Measurements from ENCODE around the gene CDKN1B. TPM values are rescaled to one million over a fixed set of nuclear protein-coding genes. Genes with fewer than 3 reads are reported as not detected.
A peak's percentile ranks its signal among the peaks of the same experiment; 100 is the strongest.

Gene CDKN1B
- total RNA-seq, 2 donors from 2014 or later, result 73.5 to 110 TPM

- intact Hi-C loops (cut with DNase I), result loop anchor here (5.0 kb wide), 1 partner anchor 155 kb away; the partner anchor contains the start of gene DUSP16
- peaks cover 6% of the 10 kb centered on the region for H3K4me1 ChIP-seq (replicated peaks)
- H3K4me3 ChIP-seq, result peak overlapping the region; percentile 92 to 94
- no peak for DNase-seq (ENCODE audit: low spot score)
- no peaks in the 10 kb centered on the region for H3K9me3 ChIP-seq
- no peak for TF ChIP-seq CTCF (IDR thresholded peaks at IDR 0.05)
- TF ChIP-seq POLR2A (IDR thresholded peaks at IDR 0.05), result no peak
- no peak for TF ChIP-seq POLR2AphosphoS5 (IDR thresholded peaks at IDR 0.05)
- under 1% methylated on average over 62 of the region's 62 CpGs for WGBS
- peak overlapping the region; percentile 100 for H3K27ac ChIP-seq
- no peaks in the 10 kb centered on the region for H3K27me3 ChIP-seq (replicated peaks; ENCODE audit: insufficient read depth)
- no peaks in the 10 kb centered on the region for H3K36me3 ChIP-seq
These were observed 615 bp downstream of the CDKN1B start for GRCh38 chr12:12717586-12718380.

GRCh38 chr12:12718381-12718759 lies 1.2 kb downstream of the CDKN1B start:
- intact Hi-C loops (cut with DNase I), result loop anchor here (5.0 kb wide), 1 partner anchor 156 kb away; the partner anchor contains the start of gene DUSP16
- WGBS, result under 1% methylated on average over 9 of the region's 9 CpGs
- Histone ChIP-seq H3K4me1 (replicated peaks) (peaks cover 6% of the 10 kb centered on the region), H3K27me3 (replicated peaks; ENCODE audit: insufficient read depth) (no peaks in the 10 kb centered on the region), H3K36me3 (no peaks in the 10 kb centered on the region), H3K4me3 (peak overlapping the region; percentile 92 to 94), H3K9me3 (no peaks in the 10 kb centered on the region), H3K27ac (peak overlapping the region; percentile 100)
- TF ChIP-seq POLR2A (IDR thresholded peaks at IDR 0.05), result no peak
- no peak for TF ChIP-seq POLR2AphosphoS5 (IDR thresholded peaks at IDR 0.05)
- TF ChIP-seq CTCF (IDR thresholded peaks at IDR 0.05), result no peak
- no peak for DNase-seq (ENCODE audit: low spot score)

GRCh38 chr12:12718853-12719252 lies 1.7 kb downstream of the CDKN1B start:
- TF ChIP-seq POLR2AphosphoS5 (IDR thresholded peaks at IDR 0.05), result no peak
- TF ChIP-seq CTCF (IDR thresholded peaks at IDR 0.05), result no peak
- TF ChIP-seq POLR2A (IDR thresholded peaks at IDR 0.05), result no peak
- Histone ChIP-seq H3K4me1 (replicated peaks) (peaks cover 6% of the 10 kb centered on the region), H3K36me3 (no peaks in the 10 kb centered on the region), H3K27ac (peak overlapping the region; percentile 100), H3K4me3 (peak overlapping the region; percentile 92 to 94), H3K9me3 (no peaks in the 10 kb centered on the region), H3K27me3 (replicated peaks; ENCODE audit: insufficient read depth) (no peaks in the 10 kb centered on the region)
- DNase-seq (ENCODE audit: low spot score), result no peak
- under 1% methylated on average over 14 of the region's 14 CpGs for WGBS
- intact Hi-C loops (cut with DNase I), result loop anchor here (5.0 kb wide), 1 partner anchor 157 kb away; the partner anchor contains the start of gene DUSP16

- Histone ChIP-seq H3K36me3 (no peaks in the 10 kb centered on the region), H3K4me3 (peak overlapping the region; percentile 92 to 94), H3K9me3 (no peaks in the 10 kb centered on the region), H3K4me1 (replicated peaks) (peaks cover 6% of the 10 kb centered on the region), H3K27me3 (replicated peaks; ENCODE audit: insufficient read depth) (no peaks in the 10 kb centered on the region), H3K27ac (peak overlapping the region; percentile 100)
- intact Hi-C loops (cut with DNase I), result loop anchor here (5.0 kb wide), 1 partner anchor 157 kb away; the partner anchor contains the start of gene DUSP16
- no peak for DNase-seq (ENCODE audit: low spot score)
- WGBS, result 0% methylated on average over 3 of the region's 3 CpGs
- peak; percentile 36 for TF ChIP-seq POLR2AphosphoS5 (IDR thresholded peaks at IDR 0.05)
- TF ChIP-seq CTCF (IDR thresholded peaks at IDR 0.05), result no peak
These were observed 2.3 kb downstream of the CDKN1B start for GRCh38 chr12:12719496-12719895.
